Kasumi-1 (cell line): ENCODE data around the gene ARFGEF3.

ENCODE experiments used
- DNase-seq, 2 experiments: peaks; one replicate each; lab custom pipeline; 2025; lab: John Stamatoyannopoulos, UW

The ARFGEF3 gene

DNA sequence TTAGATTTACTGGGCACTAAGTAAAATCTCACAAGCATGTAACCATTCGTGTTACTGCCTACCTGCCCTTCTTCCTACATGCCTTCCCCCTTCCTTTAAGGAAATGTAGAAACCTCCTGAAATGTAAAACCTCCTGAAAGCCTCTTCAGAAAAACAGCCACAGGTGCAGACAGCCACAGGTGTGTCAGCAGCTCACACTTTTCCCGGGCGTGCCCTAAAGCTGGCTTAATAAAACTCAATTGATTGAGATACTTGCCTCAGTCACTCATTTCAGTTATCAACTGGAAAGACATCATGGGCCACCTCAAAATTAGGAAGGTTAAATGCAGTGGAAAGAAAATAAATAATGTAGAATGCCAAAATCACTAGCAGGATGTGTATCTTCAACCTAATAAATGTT is 79.6 kb downstream of the ARFGEF3 start:
- no peak for DNase-seq

- no peak for DNase-seq
Measured at GRCh38 chr6:138241934-138242333, 80.2 kb downstream of the ARFGEF3 start.

DNA sequence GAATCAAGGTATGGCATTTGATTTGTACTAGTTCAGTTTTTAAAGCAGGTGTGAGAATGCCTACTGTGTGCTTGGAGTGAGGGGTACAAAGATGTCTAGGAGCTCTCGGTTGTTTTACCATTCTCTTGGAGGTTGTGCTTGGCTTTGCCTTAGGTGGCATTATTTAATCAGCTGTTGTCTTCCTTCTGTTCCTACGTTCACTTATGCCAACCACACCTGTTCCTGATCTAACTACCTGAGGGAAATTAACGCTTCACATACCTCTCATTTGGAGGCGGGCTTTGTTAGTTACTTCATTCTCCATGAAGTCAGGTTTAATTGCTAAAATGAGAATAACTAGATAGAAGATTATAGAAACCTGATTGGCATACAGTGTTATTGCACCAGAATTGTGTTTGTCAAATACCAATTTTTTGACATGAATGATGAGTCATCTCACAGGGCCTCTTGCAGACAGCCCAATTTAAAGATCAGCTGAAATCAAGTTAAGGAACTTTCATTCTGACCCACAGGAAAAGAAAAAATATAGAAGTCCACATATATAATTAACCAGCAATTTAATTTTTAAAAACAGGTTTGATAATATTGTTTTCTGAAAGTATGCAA is 81.4 kb downstream of the ARFGEF3 start:
- no peak for DNase-seq

GRCh38 chr6:138245751-138246150 is 84.0 kb downstream of the ARFGEF3 start:
- DNase-seq: no peak

GRCh38 chr6:138246650-138247440 is 85.1 kb downstream of the ARFGEF3 start:
- no peak for DNase-seq

- no peak for DNase-seq
Measured at GRCh38 chr6:138248011-138248410, 86.3 kb downstream of the ARFGEF3 start.

GRCh38 chr6:138248878-138249277 is 87.1 kb downstream of the ARFGEF3 start:
- DNase-seq: no peak

DNA sequence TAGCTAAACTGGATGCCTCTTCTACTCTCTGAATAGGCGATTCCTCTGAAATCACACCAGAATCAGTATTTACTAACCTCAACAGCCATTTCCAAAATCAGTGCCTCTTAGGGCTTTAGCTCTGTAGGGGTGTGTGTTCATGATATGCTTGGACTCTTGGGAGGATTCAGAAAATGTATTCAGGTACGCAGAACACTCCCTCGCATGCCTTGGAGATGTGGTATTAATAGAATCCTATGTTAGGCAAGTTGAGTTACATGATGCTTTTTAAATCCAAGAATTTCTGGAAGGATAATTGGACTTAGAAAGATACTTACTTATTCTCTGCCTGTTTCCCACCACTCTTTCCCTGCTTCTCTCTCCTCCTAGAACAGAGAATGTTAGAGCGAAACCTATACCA is 88.3 kb downstream of the ARFGEF3 start:
- no peak for DNase-seq

DNA sequence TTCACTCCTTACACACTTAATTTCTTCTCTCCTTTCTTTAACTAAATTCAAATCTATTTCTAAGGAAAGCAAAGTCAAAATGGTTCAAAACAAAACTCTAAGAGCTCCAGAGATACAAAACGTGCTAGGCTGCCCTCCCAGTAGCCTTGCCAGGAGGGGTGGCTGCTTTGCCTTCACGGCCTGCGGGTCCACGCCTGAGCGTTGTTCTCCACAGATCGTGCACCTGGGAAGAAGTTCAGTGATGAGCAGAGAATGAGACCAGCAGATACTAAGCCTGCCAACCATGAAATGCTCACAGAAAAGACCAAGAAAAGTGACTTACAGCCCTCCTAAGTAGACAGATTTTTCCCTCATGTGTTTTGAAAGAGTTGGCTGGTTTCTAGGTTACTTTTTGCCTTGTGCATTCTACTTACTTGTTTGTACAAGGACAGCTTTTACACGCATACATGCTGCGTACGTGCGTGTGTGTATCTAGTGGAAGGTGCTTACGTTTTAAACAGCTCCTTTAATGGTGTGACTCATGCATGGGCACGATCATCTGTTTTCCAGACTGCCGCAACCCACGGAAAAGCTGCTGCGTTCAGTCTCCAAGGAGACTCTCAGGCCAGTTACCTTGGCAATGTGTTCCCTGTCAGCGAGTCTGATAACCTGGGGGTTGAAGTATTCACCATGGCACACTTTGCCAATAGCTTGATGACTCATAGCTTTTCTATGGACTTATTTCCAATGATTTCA is 88.9 kb downstream of the ARFGEF3 start:
- DNase-seq: no peak

- DNase-seq: no peak
Measured at GRCh38 chr6:138253731-138254130, 92.0 kb downstream of the ARFGEF3 start.

GRCh38 chr6:138255443-138255842 is 93.7 kb downstream of the ARFGEF3 start:
- no peak for DNase-seq

DNA sequence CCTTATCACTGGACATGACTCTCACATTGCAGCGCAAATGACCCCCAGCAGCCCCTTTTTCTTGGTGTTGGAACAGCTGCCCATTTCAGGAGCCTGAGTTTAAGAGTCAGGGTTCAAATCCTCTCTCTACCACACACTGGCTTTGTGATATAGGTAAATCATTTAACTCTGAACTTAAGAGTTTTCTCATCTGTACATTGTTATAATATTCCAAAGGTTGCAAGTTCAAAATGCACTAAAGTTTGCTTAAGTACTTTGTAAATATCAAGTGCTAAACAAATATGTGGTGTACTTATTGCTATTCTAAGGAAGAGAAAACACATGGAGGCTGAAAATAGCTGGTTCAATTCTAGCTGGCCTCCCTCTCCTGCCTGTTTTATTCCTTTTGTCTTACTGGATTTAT is 95.9 kb downstream of the ARFGEF3 start:
- no peak for DNase-seq

DNA sequence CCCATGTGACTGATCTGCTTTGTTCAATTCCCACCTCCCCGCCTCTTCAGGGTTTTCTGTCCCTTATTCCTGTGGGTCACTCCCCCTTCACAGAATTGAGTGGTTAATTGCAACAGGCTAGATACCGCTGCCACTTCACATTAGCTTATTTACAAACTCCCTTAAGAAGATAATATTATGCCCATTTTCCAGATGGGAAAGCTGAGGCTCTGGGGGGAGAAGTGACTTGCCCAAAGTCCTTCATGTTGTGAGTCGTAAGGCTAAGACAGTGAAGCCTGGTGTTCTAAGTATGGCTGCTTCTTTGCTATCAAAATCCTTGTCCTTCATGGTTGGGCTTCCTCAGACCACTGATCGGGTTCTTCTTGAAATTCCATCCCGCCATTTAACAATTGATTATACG is 96.5 kb downstream of the ARFGEF3 start:
- no peak for DNase-seq

GRCh38 chr6:138258991-138259390 is 97.3 kb downstream of the ARFGEF3 start:
- no peak for DNase-seq

DNA sequence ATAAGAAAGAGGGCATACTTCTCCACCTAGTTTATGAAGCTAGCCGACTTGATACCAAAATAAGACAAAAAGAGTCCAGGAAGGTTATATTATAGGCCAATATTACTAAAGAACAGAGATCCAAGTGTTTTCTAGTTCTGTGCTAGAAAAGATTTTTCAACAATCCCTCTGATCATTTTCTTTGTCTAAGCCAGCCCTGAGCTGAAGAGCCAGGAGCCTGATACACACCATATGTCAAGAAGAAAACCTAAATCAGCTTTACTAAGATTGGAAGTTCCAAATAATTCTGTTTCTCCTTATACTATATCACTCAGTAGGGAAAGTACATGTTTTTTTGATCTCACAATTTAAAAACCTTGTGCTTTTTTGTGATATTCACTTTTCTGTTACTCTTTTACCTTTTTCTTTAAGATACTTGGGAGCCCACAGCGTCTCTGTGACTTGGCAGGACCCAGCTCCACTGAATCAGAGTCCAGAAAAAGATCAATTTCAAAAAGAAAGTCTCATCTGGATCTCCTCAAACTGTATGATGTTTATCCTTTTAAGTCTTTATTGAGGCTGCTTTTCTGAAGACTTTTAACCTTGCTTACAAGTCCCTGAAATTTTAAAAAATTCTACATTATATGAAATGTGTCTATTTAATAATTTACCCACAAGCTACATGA is 99.5 kb downstream of the ARFGEF3 start:
- DNase-seq: no peak

GRCh38 chr6:138263963-138264362 is 102.2 kb downstream of the ARFGEF3 start:
- no peak for DNase-seq

GRCh38 chr6:138264372-138264880 is 102.7 kb downstream of the ARFGEF3 start:
- DNase-seq: no peak

DNA sequence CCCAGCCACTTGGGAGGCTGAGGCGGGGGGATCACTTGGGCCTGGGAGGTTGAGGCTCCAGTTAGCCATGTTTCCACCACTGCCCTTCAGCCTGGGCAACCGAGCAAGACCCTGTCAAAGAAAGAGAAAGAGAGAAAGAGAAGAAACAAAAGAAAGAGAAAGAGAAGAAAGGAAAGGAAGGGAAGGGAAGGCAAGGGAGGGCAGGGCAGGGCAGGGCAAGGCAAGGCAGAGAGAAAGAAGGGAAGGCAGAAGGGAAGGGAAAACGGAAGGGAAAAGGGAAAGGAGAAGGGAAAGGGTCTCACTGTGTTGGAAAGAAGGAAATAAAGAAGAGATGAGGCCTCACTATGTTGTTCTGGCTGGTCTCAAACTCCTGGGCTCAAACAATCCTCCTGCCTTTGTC is 104.4 kb downstream of the ARFGEF3 start:
- no peak for DNase-seq

DNA sequence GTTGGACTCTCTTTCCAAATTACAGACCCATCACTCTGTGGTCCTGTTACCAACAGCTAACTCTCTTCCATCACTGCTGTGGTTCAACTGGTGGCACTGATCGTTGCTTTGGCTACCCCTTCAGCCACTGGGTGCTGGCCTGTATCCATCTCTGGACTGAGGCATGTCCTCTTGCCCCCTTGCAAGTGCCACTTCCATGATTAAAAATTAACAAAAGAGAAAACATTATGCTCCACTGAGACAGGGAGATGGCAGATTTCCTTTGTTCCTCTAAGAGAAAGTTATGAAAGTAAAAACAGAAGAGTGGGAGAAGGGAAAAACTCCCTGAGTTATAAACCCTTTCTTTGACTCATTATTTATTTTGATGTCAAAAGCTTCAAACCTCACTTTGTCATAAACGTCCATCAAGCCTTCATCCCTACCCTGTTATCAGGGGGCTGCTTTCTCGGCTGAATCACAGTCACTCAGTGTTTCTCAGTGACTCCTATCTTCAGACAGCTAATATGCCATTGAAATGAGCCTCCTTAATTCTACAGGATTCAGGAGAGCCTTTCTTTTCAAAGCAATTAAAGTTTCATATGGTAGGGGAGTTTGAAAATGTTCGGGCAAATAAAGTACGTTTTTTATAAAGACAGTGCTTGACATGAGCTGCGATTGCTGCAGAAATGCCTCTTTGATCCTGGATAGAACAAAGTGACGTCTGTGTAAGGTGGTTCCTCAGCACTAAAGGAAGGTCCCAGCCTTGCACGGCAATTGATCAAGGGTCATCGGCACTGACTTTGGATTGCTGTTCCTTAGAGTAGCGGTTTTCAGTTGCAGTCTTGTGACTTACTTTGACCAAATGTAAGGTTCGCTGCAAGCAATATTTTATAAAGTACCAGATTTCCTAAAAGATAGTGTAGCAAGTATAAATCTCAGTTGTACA is 106.5 kb downstream of the ARFGEF3 start:
- DNase-seq: no peak

DNA sequence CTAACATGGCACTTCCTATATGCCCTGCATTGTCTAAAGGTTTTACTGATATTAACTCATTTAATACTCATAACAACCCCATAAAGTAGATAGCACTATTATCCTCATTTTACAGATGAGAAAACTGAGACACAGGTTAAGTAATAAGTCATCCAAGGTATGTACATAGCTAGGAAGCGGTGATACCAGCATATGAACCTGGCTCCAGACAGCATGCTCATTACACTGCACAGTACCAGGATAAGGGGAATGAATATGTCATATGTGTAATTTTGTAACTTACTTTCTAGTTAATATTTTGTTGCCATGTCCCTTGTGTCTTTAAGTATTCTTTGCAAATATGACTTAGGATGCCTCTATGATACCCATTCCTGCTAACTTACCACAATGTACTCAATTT is 109.7 kb downstream of the ARFGEF3 start:
- DNase-seq: no peak
